HG03066 (cell line): ENCODE results near the gene TLN1.

Source experiments
- ATAC-seq: cut with Tn5 transposase; IDR thresholded peaks from one replicate; pipeline ENCODE4 v1.9.1; 2021; ENCODE audit warnings: low read depth; ENCODE audit not compliant: unreplicated experiment

The TLN1 gene

GRCh38 chr9:35651956-35652828 lies 79.8 kb downstream of the TLN1 start:
- ATAC-seq: no peak

GRCh38 chr9:35650341-35651158 lies 81.4 kb downstream of the TLN1 start, which contains the start of gene SIT1:
SIT1 (minus strand) TSS chr9:35650931; CDS start chr9:35650853, 78 bp downstream.
- no peak for ATAC-seq

GRCh38 chr9:35649431-35650340 lies 82.3 kb downstream of the TLN1 start:
- ATAC-seq: no peak
